GM20431 (cell line): Measurements from ENCODE around the gene CD160.
"Not testable (repeated sequence)": the region's sequence is repeated elsewhere in the genome, so short reads cannot be mapped to it uniquely, and the experiment has no call there.

ENCODE experiments used
- in situ Hi-C: fragments of 300-500 bp; cut with MseI, MboI; formaldehyde crosslinking; loops from one replicate; pipeline ENCODE4 v1.15.0; 2020; ENCODE audit warnings: low sequenced_read_pairs; ENCODE audit not compliant: unreplicated experiment

CD160 gene

GRCh38 chr1:145747398-145748247 is 28.3 kb downstream of the CD160 start:
- in situ Hi-C loops, result no loop called here

GRCh38 chr1:145750426-145750825 is 31.1 kb downstream of the CD160 start:
- in situ Hi-C loops, result no loop called here

GRCh38 chr1:145751491-145752037 is 32.3 kb downstream of the CD160 start:
- in situ Hi-C loops, result no loop called here

GRCh38 chr1:145757420-145757819 is 38.1 kb downstream of the CD160 start:
- in situ Hi-C loops, result no loop called here

- in situ Hi-C loops, result no loop called here
Measured at GRCh38 chr1:145758116-145758515, 38.8 kb downstream of the CD160 start.

- in situ Hi-C loops, result no loop called here
Measured at GRCh38 chr1:145758575-145758974, 39.3 kb downstream of the CD160 start.

GRCh38 chr1:145759721-145760120 is 40.4 kb downstream of the CD160 start:
- in situ Hi-C loops, result no loop called here

- in situ Hi-C loops, result not testable (repeated sequence)
Measured at GRCh38 chr1:145760395-145760949, 41.2 kb downstream of the CD160 start.

- in situ Hi-C loops, result not testable (repeated sequence)
Measured at GRCh38 chr1:145761498-145761897, 42.2 kb downstream of the CD160 start.

GRCh38 chr1:145762001-145762400 is 42.7 kb downstream of the CD160 start:
- in situ Hi-C loops, result not testable (repeated sequence)

- in situ Hi-C loops, result not testable (repeated sequence)
Measured at GRCh38 chr1:145764231-145764940, 45.1 kb downstream of the CD160 start.

- in situ Hi-C loops, result not testable (repeated sequence)
Measured at GRCh38 chr1:145765127-145765526, 45.8 kb downstream of the CD160 start.

GRCh38 chr1:145765585-145766360 is 46.5 kb downstream of the CD160 start:
- in situ Hi-C loops, result not testable (repeated sequence)

GRCh38 chr1:145766926-145767325 is 47.6 kb downstream of the CD160 start:
- in situ Hi-C loops, result not testable (repeated sequence)

- in situ Hi-C loops, result not testable (repeated sequence)
Measured at GRCh38 chr1:145768004-145768403, 48.7 kb downstream of the CD160 start.

GRCh38 chr1:145771056-145771455 is 51.8 kb downstream of the CD160 start:
- in situ Hi-C loops, result no loop called here

- in situ Hi-C loops, result no loop called here
Measured at GRCh38 chr1:145773423-145773822, 54.1 kb downstream of the CD160 start.

- in situ Hi-C loops, result no loop called here
Measured at GRCh38 chr1:145777357-145778145, 58.3 kb downstream of the CD160 start.

GRCh38 chr1:145778146-145778540 is 58.8 kb downstream of the CD160 start:
- in situ Hi-C loops, result no loop called here
